BJ (cell line): ENCODE results near the gene MFAP4. TPM values are rescaled to one million over a fixed set of nuclear protein-coding genes. Genes with fewer than 3 reads are reported as not detected.

ENCODE experiments used
- CTCF ChIA-PET: fragments of 350-600 bp; formaldehyde crosslinking; extraction: SDS; loops from one replicate; lab custom pipeline; 2021; ENCODE audit warnings: antibody characterized with exemption, inconsistent platforms; lab: Yijun Ruan, JAX
- POLR2A ChIA-PET: fragments of 300-600 bp; sonication (Branson Sonifier 250); formaldehyde crosslinking; extraction: SDS; loops from one replicate; lab custom pipeline; 2021; ENCODE audit warnings: antibody characterized with exemption; lab: Charles Lee
- DNase-seq: peaks from one replicate; pipeline ENCODE4 v3.0.0-alpha.2; 2011; ENCODE audit warnings: low read depth
- H3K27me3 ChIP-seq: 2 replicates; pipeline ENCODE4 v1.6.0; 2011; ENCODE audit warnings: low read length; ENCODE audit not compliant: control insufficient read depth, insufficient read depth
- H3K36me3 ChIP-seq: 2 replicates; pipeline ENCODE4 v1.5.1; 2011; ENCODE audit warnings: low read length; ENCODE audit not compliant: control insufficient read depth, insufficient read depth
- H3K4me3 ChIP-seq: 2 replicates; pipeline ENCODE4 v1.5.1; 2011; ENCODE audit warnings: low read depth, mild to moderate bottlenecking, control low read depth, low read length
- polyA plus RNA-seq: library from polyadenylated mRNA; depleted of rRNA; stranded (reverse); fragments of >200 nt; gene quantifications from 2 replicates; pipeline ENCODE4 v1.2.3, GENCODE V29; 2011
- TF ChIP-seq, protein P1 (sequence below): IDR thresholded peaks from 2 replicates; pipeline ENCODE4 v1.5.1; 2011; ENCODE audit warnings: low read depth, mild to moderate bottlenecking, control low read depth, inconsistent platforms, low read length, moderate library complexity; ENCODE audit not compliant: insufficient read depth

The MFAP4 gene
- polyA plus RNA-seq, 1 experiment = 86.8 TPM

DNA sequence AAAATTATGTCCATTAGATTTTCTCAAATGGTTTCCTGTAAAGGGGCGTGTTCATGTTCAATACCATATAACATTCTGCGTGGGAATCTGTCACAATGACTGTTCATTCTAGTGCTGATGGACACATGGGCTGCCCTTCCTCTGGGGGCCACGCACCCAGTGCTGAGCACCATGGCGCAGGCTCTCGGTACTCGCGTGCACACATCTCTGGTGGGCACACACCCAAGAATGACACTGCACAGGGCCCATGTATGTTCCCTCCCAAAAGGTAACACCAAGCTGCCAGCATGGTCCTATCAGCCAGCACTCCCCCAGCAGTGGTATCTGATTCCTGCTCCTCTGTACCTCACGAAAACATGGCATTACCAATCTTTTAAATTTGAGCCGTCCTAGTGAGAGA is 38.2 kb downstream of the MFAP4 start:
- ChIA-PET POLR2A (no interaction called here), CTCF (no interaction called here)
- Histone ChIP-seq H3K27me3 (no peaks in the 10 kb centered on the region), H3K4me3 (no peak overlapping the region), H3K36me3 (peaks cover 1% of the 10 kb centered on the region; the same call in 1 of the 2 replicates)
- no peak for DNase-seq
- TF ChIP-seq, protein P1, sequence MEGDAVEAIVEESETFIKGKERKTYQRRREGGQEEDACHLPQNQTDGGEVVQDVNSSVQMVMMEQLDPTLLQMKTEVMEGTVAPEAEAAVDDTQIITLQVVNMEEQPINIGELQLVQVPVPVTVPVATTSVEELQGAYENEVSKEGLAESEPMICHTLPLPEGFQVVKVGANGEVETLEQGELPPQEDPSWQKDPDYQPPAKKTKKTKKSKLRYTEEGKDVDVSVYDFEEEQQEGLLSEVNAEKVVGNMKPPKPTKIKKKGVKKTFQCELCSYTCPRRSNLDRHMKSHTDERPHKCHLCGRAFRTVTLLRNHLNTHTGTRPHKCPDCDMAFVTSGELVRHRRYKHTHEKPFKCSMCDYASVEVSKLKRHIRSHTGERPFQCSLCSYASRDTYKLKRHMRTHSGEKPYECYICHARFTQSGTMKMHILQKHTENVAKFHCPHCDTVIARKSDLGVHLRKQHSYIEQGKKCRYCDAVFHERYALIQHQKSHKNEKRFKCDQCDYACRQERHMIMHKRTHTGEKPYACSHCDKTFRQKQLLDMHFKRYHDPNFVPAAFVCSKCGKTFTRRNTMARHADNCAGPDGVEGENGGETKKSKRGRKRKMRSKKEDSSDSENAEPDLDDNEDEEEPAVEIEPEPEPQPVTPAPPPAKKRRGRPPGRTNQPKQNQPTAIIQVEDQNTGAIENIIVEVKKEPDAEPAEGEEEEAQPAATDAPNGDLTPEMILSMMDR = no peak

GRCh38 chr17:19348081-19348650 is 38.8 kb downstream of the MFAP4 start:
- POLR2A ChIA-PET = no interaction called here
- Histone ChIP-seq H3K36me3 (peaks cover 2% of the 10 kb centered on the region; the same call in 1 of the 2 replicates), H3K4me3 (no peak overlapping the region), H3K27me3 (no peaks in the 10 kb centered on the region)
- DNase-seq = no peak
- TF ChIP-seq, protein P1 = no peak
- CTCF ChIA-PET = no interaction called here

GRCh38 chr17:19347323-19348080 is 39.5 kb downstream of the MFAP4 start:
- no peak overlapping the region for H3K4me3 ChIP-seq
- DNase-seq = no peak
- H3K36me3 ChIP-seq = peaks cover 2% of the 10 kb centered on the region; the same call in 1 of the 2 replicates
- TF ChIP-seq, protein P1 = no peak
- ChIA-PET CTCF (interaction anchor here (0.7 to 0.9 kb wide), 2 partner anchors 15 to 100 kb away, joined by 3 read pairs; partner anchors contain the start of gene B9D1), POLR2A (no interaction called here)
- H3K27me3 ChIP-seq = no peaks in the 10 kb centered on the region

- H3K27me3 ChIP-seq = no peaks in the 10 kb centered on the region
- POLR2A ChIA-PET = no interaction called here
- H3K36me3 ChIP-seq = peaks cover 2% of the 10 kb centered on the region; the same call in 1 of the 2 replicates
- DNase-seq = peak; percentile 69
- TF ChIP-seq, protein P1 = no peak
- CTCF ChIA-PET = interaction anchor here (0.7 to 0.9 kb wide), 4 partner anchors 16 to 100 kb away, joined by 3 read pairs; partner anchors contain the start of gene B9D1
- no peak overlapping the region for H3K4me3 ChIP-seq
These were observed 40.4 kb downstream of the MFAP4 start for GRCh38 chr17:19346351-19347255.
